ENCODE measurements around the gene PERCC1. TPM values are rescaled to one million over a fixed set of nuclear protein-coding genes. Genes with fewer than 3 reads are reported as not detected.
A peak's percentile ranks its signal among the peaks of the same experiment; 100 is the strongest.

The PERCC1 gene
- total RNA-seq, 1 donor from 2014 or later: not detected

- Histone ChIP-seq H3K36me3 (ENCODE audit: insufficient read depth, low read length) (no peaks in the 10 kb centered on the region), H2AFZ (ENCODE audit: low read depth, low read length) (peak overlapping the region; percentile 26), H3K27me3 (ENCODE audit: insufficient read depth, low read length) (no peaks in the 10 kb centered on the region), H3K27ac (ENCODE audit: low read depth, low read length) (no peak overlapping the region), H3K4me3 (ENCODE audit: insufficient read depth, low read depth, low read length) (no peak overlapping the region), H3K4me1 (ENCODE audit: insufficient read depth, low read length) (no peaks in the 10 kb centered on the region), H3K9me3 (ENCODE audit: insufficient read depth, low read depth, low read length) (no peaks in the 10 kb centered on the region), H3K79me2 (ENCODE audit: insufficient read depth, low read length) (no peaks in the 10 kb centered on the region), H4K20me1 (ENCODE audit: insufficient read depth, low read length) (no peaks in the 10 kb centered on the region), H3K4me2 (ENCODE audit: low read length) (no peak overlapping the region), H3K9ac (ENCODE audit: low read length) (no peak overlapping the region)
- H3K36me3 Mint-ChIP-seq (ENCODE audit: low read depth, unreplicated experiment): no peaks in the 10 kb centered on the region
- no peaks in the 10 kb centered on the region for H3K4me1 Mint-ChIP-seq (ENCODE audit: low read depth, unreplicated experiment)
- no peak overlapping the region for H3K27ac Mint-ChIP-seq (ENCODE audit: unreplicated experiment)
- H3K4me3 Mint-ChIP-seq (ENCODE audit: unreplicated experiment): no peak overlapping the region
- TF ChIP-seq CTCF (IDR thresholded peaks at IDR 0.05; ENCODE audit: insufficient read depth, low read depth, low read length): no peak
- no peak for TF ChIP-seq EZH2 (IDR thresholded peaks at IDR 0.05; ENCODE audit: insufficient read depth, low read length)
- H3K9me3 Mint-ChIP-seq (ENCODE audit: unreplicated experiment): no peaks in the 10 kb centered on the region
- FAIRE-seq (no peak), DNase-seq (ENCODE audit: low read depth) (no peak)
- H3K27me3 Mint-ChIP-seq (ENCODE audit: low read depth, unreplicated experiment): peaks cover 7% of the 10 kb centered on the region
Measured at GRCh38 chr16:1428511-1428910, 2.4 kb upstream of the PERCC1 start.

- FAIRE-seq (no peak), DNase-seq (ENCODE audit: low read depth) (no peak)
- no peaks in the 10 kb centered on the region for H4K20me1 ChIP-seq (ENCODE audit: insufficient read depth, low read length)
- H3K4me3 Mint-ChIP-seq (ENCODE audit: unreplicated experiment): no peak overlapping the region
- H2AFZ ChIP-seq (ENCODE audit: low read depth, low read length): no peak overlapping the region
- H3K9ac ChIP-seq (ENCODE audit: low read length): no peak overlapping the region
- no peaks in the 10 kb centered on the region for H3K36me3 ChIP-seq (ENCODE audit: insufficient read depth, low read length)
- H3K27ac Mint-ChIP-seq (ENCODE audit: unreplicated experiment): no peak overlapping the region
- TF ChIP-seq EZH2 (IDR thresholded peaks at IDR 0.05; ENCODE audit: insufficient read depth, low read length) (no peak), CTCF (IDR thresholded peaks at IDR 0.05; ENCODE audit: insufficient read depth, low read depth, low read length) (no peak)
- H3K36me3 Mint-ChIP-seq (ENCODE audit: low read depth, unreplicated experiment): no peaks in the 10 kb centered on the region
- H3K9me3 Mint-ChIP-seq (ENCODE audit: unreplicated experiment): no peaks in the 10 kb centered on the region
- no peaks in the 10 kb centered on the region for H3K4me1 ChIP-seq (ENCODE audit: insufficient read depth, low read length)
- H3K79me2 ChIP-seq (ENCODE audit: insufficient read depth, low read length): no peaks in the 10 kb centered on the region
- no peaks in the 10 kb centered on the region for H3K9me3 ChIP-seq (ENCODE audit: insufficient read depth, low read depth, low read length)
- no peak overlapping the region for H3K4me3 ChIP-seq (ENCODE audit: insufficient read depth, low read depth, low read length)
- no peaks in the 10 kb centered on the region for H3K4me1 Mint-ChIP-seq (ENCODE audit: low read depth, unreplicated experiment)
- peaks cover 7% of the 10 kb centered on the region for H3K27me3 Mint-ChIP-seq (ENCODE audit: low read depth, unreplicated experiment)
- no peaks in the 10 kb centered on the region for H3K27me3 ChIP-seq (ENCODE audit: insufficient read depth, low read length)
- H3K4me2 ChIP-seq (ENCODE audit: low read length): no peak overlapping the region
- no peak overlapping the region for H3K27ac ChIP-seq (ENCODE audit: low read depth, low read length)
Measured at GRCh38 chr16:1429012-1429411, 1.9 kb upstream of the PERCC1 start.

GRCh38 chr16:1429631-1430030 is 1.2 kb upstream of the PERCC1 start:
- no peaks in the 10 kb centered on the region for H3K9me3 ChIP-seq (ENCODE audit: insufficient read depth, low read depth, low read length)
- TF ChIP-seq CTCF (IDR thresholded peaks at IDR 0.05; ENCODE audit: insufficient read depth, low read depth, low read length): no peak
- TF ChIP-seq EZH2 (IDR thresholded peaks at IDR 0.05; ENCODE audit: insufficient read depth, low read length): no peak
- no peaks in the 10 kb centered on the region for H3K27me3 ChIP-seq (ENCODE audit: insufficient read depth, low read length)
- Mint-ChIP-seq H3K27ac (ENCODE audit: unreplicated experiment) (no peak overlapping the region), H3K27me3 (ENCODE audit: low read depth, unreplicated experiment) (peaks cover 7% of the 10 kb centered on the region), H3K4me3 (ENCODE audit: unreplicated experiment) (no peak overlapping the region), H3K4me1 (ENCODE audit: low read depth, unreplicated experiment) (no peaks in the 10 kb centered on the region), H3K36me3 (ENCODE audit: low read depth, unreplicated experiment) (no peaks in the 10 kb centered on the region), H3K9me3 (ENCODE audit: unreplicated experiment) (no peaks in the 10 kb centered on the region)
- no peak for FAIRE-seq
- H3K27ac ChIP-seq (ENCODE audit: low read depth, low read length): no peak overlapping the region
- no peaks in the 10 kb centered on the region for H3K36me3 ChIP-seq (ENCODE audit: insufficient read depth, low read length)
- H2AFZ ChIP-seq (ENCODE audit: low read depth, low read length): no peak overlapping the region
- DNase-seq (ENCODE audit: low read depth): no peak
- H3K4me1 ChIP-seq (ENCODE audit: insufficient read depth, low read length): no peaks in the 10 kb centered on the region
- H3K9ac ChIP-seq (ENCODE audit: low read length): no peak overlapping the region
- no peak overlapping the region for H3K4me3 ChIP-seq (ENCODE audit: insufficient read depth, low read depth, low read length)
- H3K79me2 ChIP-seq (ENCODE audit: insufficient read depth, low read length): no peaks in the 10 kb centered on the region
- no peak overlapping the region for H3K4me2 ChIP-seq (ENCODE audit: low read length)
- H4K20me1 ChIP-seq (ENCODE audit: insufficient read depth, low read length): no peaks in the 10 kb centered on the region

Measured in astrocyte (in vitro differentiated cells and primary cell).